Large intestine (tissue), 3 donors: ENCODE measurements around the gene DCUN1D1. TPM values are rescaled to one million over a fixed set of nuclear protein-coding genes. Genes with fewer than 3 reads are reported as not detected.

Source experiments
- DNase-seq, 2 donors: peaks; one replicate each; pipeline versions ENCODE4 v3.0.0 to v3.0.0-alpha.2; 2013
- H3K27ac ChIP-seq: one replicate; pipeline ENCODE4 v1.5.1; 2013; ENCODE audit warnings: low read length
- H3K27me3 ChIP-seq: 2 replicates; pipeline ENCODE4 v1.6.1; 2013; ENCODE audit warnings: low read length; ENCODE audit not compliant: control insufficient read depth, insufficient read depth
- H3K36me3 ChIP-seq: 2 replicates; pipeline ENCODE4 v1.6.1; 2013; ENCODE audit warnings: low read length; ENCODE audit not compliant: control insufficient read depth, insufficient read depth
- H3K4me1 ChIP-seq: one replicate; pipeline ENCODE4 v1.6.1; 2013; ENCODE audit warnings: low read length; ENCODE audit not compliant: control insufficient read depth, insufficient read depth
- H3K4me3 ChIP-seq: one replicate; pipeline ENCODE4 v1.5.1; 2013; ENCODE audit warnings: low read length
- H3K9me3 ChIP-seq: one replicate; pipeline ENCODE4 v1.6.1; 2013; ENCODE audit warnings: mild to moderate bottlenecking, low read depth, low read length, moderate library complexity; ENCODE audit not compliant: control insufficient read depth
- WGBS: methylation state at CpG from one replicate; pipeline ENCODE4 v1.1.5; 2013; ENCODE audit warnings: low lambda C conversion rate; ENCODE audit not compliant: insufficient coverage; 5-methylcytosine and 5-hydroxymethylcytosine counted together
- polyA plus RNA-seq: library from polyadenylated mRNA; unstranded; fragments of 120-200 nt; gene quantifications from one replicate; pipeline ENCODE4 v1.2.1, GENCODE V29; 2013

The DCUN1D1 gene
- polyA plus RNA-seq, 1 donor, result 40.5 TPM

GRCh38 chr3:182902236-182902635, 78.1 kb downstream of the DCUN1D1 start:
- Histone ChIP-seq H3K27ac (no peak overlapping the region), H3K27me3 (no peaks in the 10 kb centered on the region), H3K4me3 (no peak overlapping the region), H3K9me3 (no peaks in the 10 kb centered on the region), H3K36me3 (peaks cover 22% of the 10 kb centered on the region), H3K4me1 (no peaks in the 10 kb centered on the region)
- WGBS, result 83% methylated on average over 1 of the region's 5 CpGs
- no peak for DNase-seq

GRCh38 chr3:182896553-182896952, 83.8 kb downstream of the DCUN1D1 start:
- Histone ChIP-seq H3K4me1 (peaks cover 11% of the 10 kb centered on the region), H3K27ac (peak overlapping the region; percentile 70), H3K36me3 (peaks cover 10% of the 10 kb centered on the region), H3K27me3 (no peaks in the 10 kb centered on the region), H3K4me3 (no peak overlapping the region), H3K9me3 (no peaks in the 10 kb centered on the region)
- peak in 1 of 2 donors; percentile 9 for DNase-seq
- WGBS, result 100% methylated on average over 1 of the region's 2 CpGs

- Histone ChIP-seq H3K27me3 (no peaks in the 10 kb centered on the region), H3K27ac (peak overlapping the region; percentile 79), H3K4me3 (no peak overlapping the region), H3K36me3 (peaks cover 15% of the 10 kb centered on the region), H3K9me3 (no peaks in the 10 kb centered on the region), H3K4me1 (peaks cover 11% of the 10 kb centered on the region)
- peak; percentile 85 to 94 for DNase-seq
- WGBS, result no CpG with 5 or more reads among the region's 8 CpGs
These were observed 84.7 kb downstream of the DCUN1D1 start for GRCh38 chr3:182895513-182896112.

GRCh38 chr3:182892226-182892625, 88.1 kb downstream of the DCUN1D1 start:
- DNase-seq, result no peak
- Histone ChIP-seq H3K36me3 (peaks cover 29% of the 10 kb centered on the region), H3K27ac (no peak overlapping the region), H3K4me1 (peaks cover 11% of the 10 kb centered on the region), H3K27me3 (no peaks in the 10 kb centered on the region), H3K4me3 (no peak overlapping the region), H3K9me3 (no peaks in the 10 kb centered on the region)
- 100% methylated on average over 2 of the region's 4 CpGs for WGBS

GRCh38 chr3:182891364-182891763, 89.0 kb downstream of the DCUN1D1 start:
- H3K27me3 ChIP-seq, result no peaks in the 10 kb centered on the region
- no peak for DNase-seq
- no peaks in the 10 kb centered on the region for H3K9me3 ChIP-seq
- H3K27ac ChIP-seq, result no peak overlapping the region
- no peak overlapping the region for H3K4me3 ChIP-seq
- peaks cover 29% of the 10 kb centered on the region for H3K36me3 ChIP-seq
- 100% methylated on average over 1 of the region's 1 CpG for WGBS
- peaks cover 10% of the 10 kb centered on the region for H3K4me1 ChIP-seq

GRCh38 chr3:182889948-182890629, 90.2 kb downstream of the DCUN1D1 start:
- peaks cover 2% of the 10 kb centered on the region for H3K4me1 ChIP-seq
- 83% methylated on average over 2 of the region's 3 CpGs for WGBS
- H3K27me3 ChIP-seq, result no peaks in the 10 kb centered on the region
- no peak overlapping the region for H3K27ac ChIP-seq
- H3K9me3 ChIP-seq, result no peaks in the 10 kb centered on the region
- H3K36me3 ChIP-seq, result peaks cover 29% of the 10 kb centered on the region
- DNase-seq, result no peak
- H3K4me3 ChIP-seq, result no peak overlapping the region

Other genes starting within 250 kb of the DCUN1D1 start
- gene ATP11B, start 187.0 kb downstream of the DCUN1D1 start, polyA plus RNA-seq, result 48.5 TPM
- gene MCCC1, start 119.0 kb upstream of the DCUN1D1 start, polyA plus RNA-seq, result 29.1 TPM
- 1.4 TPM for gene LAMP3, start 182.2 kb upstream of the DCUN1D1 start, polyA plus RNA-seq